Fibroblast of upper back skin (primary cell): Measurements from ENCODE around the gene ADD1.

Experiments
- DNase-seq: peaks from one replicate; pipeline ENCODE4 v3.0.0-alpha.2; 2013

The ADD1 gene

GRCh38 chr4:2837110-2837903, 6.3 kb upstream of the ADD1 start:
- no peak for DNase-seq

GRCh38 chr4:2837904-2838496, 5.6 kb upstream of the ADD1 start:
- DNase-seq, result peak; percentile 50

- DNase-seq, result no peak
These were observed 4.6 kb upstream of the ADD1 start for GRCh38 chr4:2839060-2839459.

GRCh38 chr4:2842687-2843262, 869 bp upstream of the ADD1 start:
- DNase-seq, result no peak

GRCh38 chr4:2843941-2844584, 419 bp downstream of the ADD1 start:
- no peak for DNase-seq

GRCh38 chr4:2846172-2846571, 2.5 kb downstream of the ADD1 start:
- no peak for DNase-seq

- no peak for DNase-seq
These were observed 3.7 kb downstream of the ADD1 start for GRCh38 chr4:2847302-2847871.

GRCh38 chr4:2848449-2848848, 4.8 kb downstream of the ADD1 start:
- DNase-seq, result no peak

GRCh38 chr4:2849267-2850152, 5.9 kb downstream of the ADD1 start:
- DNase-seq, result peak; percentile 27

GRCh38 chr4:2850966-2851798, 7.5 kb downstream of the ADD1 start:
- peak; percentile 68 for DNase-seq

- DNase-seq, result no peak
These were observed 8.9 kb downstream of the ADD1 start for GRCh38 chr4:2852481-2852921.

- DNase-seq, result no peak
These were observed 11.9 kb downstream of the ADD1 start for GRCh38 chr4:2855584-2855983.

- DNase-seq, result no peak
These were observed 12.6 kb downstream of the ADD1 start for GRCh38 chr4:2856266-2856665.

- DNase-seq, result no peak
These were observed 13.8 kb downstream of the ADD1 start for GRCh38 chr4:2857349-2857927.

- DNase-seq, result no peak
These were observed 15.0 kb downstream of the ADD1 start for GRCh38 chr4:2858451-2859217.

GRCh38 chr4:2859514-2859913, 15.9 kb downstream of the ADD1 start:
- DNase-seq, result no peak

GRCh38 chr4:2860391-2861348, 17.0 kb downstream of the ADD1 start:
- no peak for DNase-seq

GRCh38 chr4:2861631-2862436, 18.2 kb downstream of the ADD1 start:
- DNase-seq, result no peak
